GM18499 (cell line): ENCODE measurements around the gene MRPL27.
"Not testable (repeated sequence)": the region's sequence is repeated elsewhere in the genome, so short reads cannot be mapped to it uniquely, and the experiment has no call there.

Experiments
- ATAC-seq: cut with Tn5 transposase; IDR thresholded peaks from one replicate; pipeline ENCODE4 v1.9.1; 2021; ENCODE audit warnings: moderate number of reproducible peaks; ENCODE audit not compliant: insufficient read depth, unreplicated experiment

The MRPL27 gene

DNA sequence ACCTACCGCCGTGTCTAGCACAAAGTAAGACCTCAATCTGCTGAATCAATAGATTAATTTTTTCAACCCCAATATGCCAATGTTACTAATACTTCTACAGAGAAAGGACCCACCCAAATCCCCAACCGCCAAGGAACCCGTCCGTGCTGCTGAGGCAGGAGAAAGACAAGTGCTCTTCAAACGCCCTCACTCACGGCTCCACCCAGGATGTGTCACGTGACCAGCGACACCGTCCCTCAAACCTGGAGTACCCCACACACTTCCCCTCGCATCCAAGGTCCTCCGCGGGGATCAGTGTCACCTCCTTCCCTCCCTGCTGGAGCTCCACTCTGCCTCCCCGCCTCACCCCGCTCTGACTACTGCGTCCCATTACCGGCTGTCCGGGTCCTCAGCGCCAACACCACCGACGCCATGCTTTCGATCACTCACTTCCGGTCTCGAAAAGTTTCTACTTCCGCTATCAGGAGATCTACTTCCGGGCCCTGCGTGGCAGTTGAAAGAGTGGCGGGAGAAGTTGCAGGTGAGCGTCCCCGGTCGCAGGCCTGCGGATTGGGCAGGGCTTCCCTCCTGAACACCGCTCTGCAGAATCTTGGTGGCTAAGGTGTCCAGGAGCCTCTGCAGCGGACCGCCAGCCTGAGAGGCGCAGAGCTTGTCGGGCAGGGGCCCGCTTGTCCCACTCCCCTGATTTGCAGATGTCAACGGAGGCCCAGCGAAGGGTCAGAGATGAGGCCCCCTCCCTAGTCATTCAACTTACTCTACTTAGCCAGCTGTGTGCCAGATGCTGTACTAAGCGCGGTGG is at the start of gene MRPL27, which contains the start of gene EME1:
TSS of gene MRPL27 (minus strand) at position 427 of the 799 bp plus-strand sequence. CDS start at position 413, 14 bp downstream.
TSS of gene EME1 (plus strand) at position 472 of the 799 bp plus-strand sequence. CDS start 1,980 bp downstream, outside the sequence.
- peak; percentile 72 for ATAC-seq

GRCh38 chr17:50422738-50423137 is 49.8 kb upstream of the MRPL27 start:
- no peak for ATAC-seq

- no peak for ATAC-seq
These were observed 48.5 kb upstream of the MRPL27 start for GRCh38 chr17:50421308-50422051.

DNA sequence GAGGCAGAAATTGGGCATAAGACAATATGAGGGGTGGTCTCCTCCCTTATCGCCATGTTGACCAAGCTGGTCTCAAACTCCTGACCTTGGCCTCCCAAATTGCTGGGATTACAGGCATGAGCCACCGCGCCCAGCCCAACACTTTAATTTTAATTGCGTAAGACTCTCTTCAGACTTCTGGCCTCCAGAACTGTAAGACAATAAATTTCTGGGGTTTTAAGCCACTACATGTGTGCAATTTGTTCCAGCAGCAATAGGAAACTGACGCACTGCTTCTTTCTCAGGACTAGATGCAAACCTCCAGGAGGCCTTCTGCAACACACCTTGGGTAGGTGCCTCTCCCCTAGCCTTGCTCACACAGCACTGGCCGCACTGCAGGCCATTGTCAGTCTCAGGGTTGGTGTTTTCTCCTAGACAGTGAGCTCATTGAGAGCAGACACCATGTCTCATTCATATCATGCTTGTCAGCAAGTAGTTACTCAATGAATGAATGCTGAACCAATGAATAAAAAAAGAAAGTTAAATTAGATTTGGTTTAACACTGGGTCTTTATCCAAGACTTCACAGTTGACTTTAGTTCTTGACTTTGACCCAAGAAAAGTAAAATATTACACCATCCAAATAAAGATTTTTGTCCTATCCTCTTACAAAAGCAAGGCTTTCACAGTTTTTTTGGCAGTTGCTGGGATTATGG is 47.6 kb upstream of the MRPL27 start:
- ATAC-seq, result no peak

GRCh38 chr17:50419577-50419976 is 46.6 kb upstream of the MRPL27 start:
- ATAC-seq, result not testable (repeated sequence)

GRCh38 chr17:50414808-50415207 is 41.8 kb upstream of the MRPL27 start:
- no peak for ATAC-seq

- no peak for ATAC-seq
These were observed 39.3 kb upstream of the MRPL27 start for GRCh38 chr17:50412188-50412732.

- ATAC-seq, result no peak
These were observed 34.9 kb upstream of the MRPL27 start for GRCh38 chr17:50407921-50408320.

DNA sequence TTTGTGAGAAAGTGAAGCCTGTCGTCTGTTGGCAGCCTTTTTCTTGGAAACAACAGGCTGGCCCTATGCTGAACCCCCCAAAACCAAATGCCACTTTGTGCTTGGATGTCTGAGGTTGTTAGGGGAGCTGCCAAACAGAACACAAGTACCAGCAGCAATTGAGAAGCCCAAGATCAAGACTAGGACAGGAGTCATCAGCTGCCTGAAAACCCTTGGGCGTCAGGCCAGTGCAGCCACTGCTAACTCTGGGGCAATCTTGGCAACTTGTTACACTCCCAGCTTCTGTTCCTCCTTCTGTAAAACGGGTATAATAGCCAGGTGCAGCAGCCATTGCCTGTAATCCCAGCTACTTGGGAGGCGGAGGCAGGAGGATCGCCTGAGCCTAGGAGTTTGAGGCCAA is 33.6 kb upstream of the MRPL27 start:
- no peak for ATAC-seq

GRCh38 chr17:50405351-50405750 is 32.4 kb upstream of the MRPL27 start:
- not testable (repeated sequence) for ATAC-seq

GRCh38 chr17:50399591-50399990 is 26.6 kb upstream of the MRPL27 start:
- ATAC-seq, result not testable (repeated sequence)

DNA sequence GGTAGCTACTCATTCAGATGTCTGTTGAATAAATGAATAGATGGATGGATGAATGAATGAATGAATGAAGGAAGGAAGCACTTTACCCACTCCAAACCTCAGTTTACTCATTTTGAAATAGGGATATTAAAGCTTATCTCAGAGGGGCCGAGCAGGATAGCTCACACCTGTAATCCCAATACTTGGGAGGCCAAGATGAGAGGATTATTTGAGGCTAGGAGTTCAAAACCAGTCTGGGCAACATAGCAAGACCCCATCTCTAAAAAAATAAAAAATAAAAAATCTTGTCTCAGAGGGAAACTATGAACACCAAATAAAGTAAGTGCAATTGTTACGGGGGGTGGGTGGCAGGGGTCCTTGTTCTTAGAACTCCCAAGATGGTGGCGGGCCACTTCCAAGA is 25.7 kb upstream of the MRPL27 start:
- not testable (repeated sequence) for ATAC-seq

- no peak for ATAC-seq
These were observed 24.9 kb upstream of the MRPL27 start for GRCh38 chr17:50397919-50398285.

GRCh38 chr17:50397111-50397918 is 24.3 kb upstream of the MRPL27 start, which contains the start of gene LRRC59:
LRRC59 (minus strand) TSS chr17:50397523; CDS start chr17:50397317, 206 bp downstream.
- ATAC-seq, result peak; percentile 67

GRCh38 chr17:50396261-50397110 is 23.5 kb upstream of the MRPL27 start:
- ATAC-seq, result no peak

DNA sequence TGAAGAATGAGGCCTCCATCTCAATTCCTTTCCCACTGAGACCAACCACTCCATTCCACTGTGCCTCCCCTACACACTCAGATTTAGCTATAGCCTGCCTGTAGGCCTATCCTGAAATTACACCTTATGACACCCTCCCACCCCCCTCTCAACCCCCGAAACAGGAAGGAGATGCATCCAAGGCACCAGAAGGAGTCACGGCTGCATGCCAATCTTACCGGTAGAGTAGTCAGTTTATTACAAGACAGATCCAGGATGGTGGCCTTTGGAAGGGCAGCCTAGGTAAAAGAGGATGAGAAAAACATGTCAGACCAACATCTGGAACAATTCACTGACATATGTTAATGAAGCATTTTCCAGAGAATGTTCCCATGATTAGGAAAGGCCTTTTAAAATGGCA is 21.7 kb upstream of the MRPL27 start:
- ATAC-seq, result no peak

DNA sequence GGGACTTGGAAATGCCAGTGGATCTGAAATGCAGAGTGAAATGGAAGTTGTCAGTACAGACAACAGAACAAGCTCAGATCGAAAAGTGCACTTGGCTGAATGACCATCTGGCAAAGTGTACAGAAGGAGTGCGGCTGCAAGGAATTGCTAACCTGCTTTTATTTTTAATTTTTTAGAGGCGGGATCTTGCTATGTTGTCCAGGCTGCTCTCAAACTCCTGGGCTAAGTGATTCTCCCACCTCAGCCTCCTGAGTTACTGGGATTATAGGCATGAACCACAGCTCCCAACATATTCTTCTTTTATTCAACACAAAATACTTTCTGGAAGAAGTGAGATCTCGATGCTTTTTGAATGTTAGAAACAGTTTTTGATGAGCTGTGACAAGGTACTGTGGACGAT is 20.7 kb upstream of the MRPL27 start:
- no peak for ATAC-seq

- ATAC-seq, result no peak
These were observed 19.6 kb upstream of the MRPL27 start for GRCh38 chr17:50392621-50393020.

GRCh38 chr17:50389534-50389933 is 16.6 kb upstream of the MRPL27 start:
- ATAC-seq, result no peak
